Smooth muscle cell (in vitro differentiated cells): Measurements from ENCODE around the gene SMCO2. TPM values are rescaled to one million over a fixed set of nuclear protein-coding genes. Genes with fewer than 3 reads are reported as not detected.

ENCODE experiments used
- DNase-seq: peaks from one replicate; lab custom pipeline; 2025; ENCODE audit not compliant: unreplicated experiment; lab: John Stamatoyannopoulos, UW
- H2AFZ ChIP-seq: fragments of 200-600 bp; sonication (generic); 2 replicates; pipeline ENCODE4 v1.6.0; 2016; ENCODE audit warnings: antibody characterized with exemption, low read depth, mild to moderate bottlenecking
- H3F3A ChIP-seq: fragments of 200-600 bp; sonication (generic); 2 replicates; pipeline ENCODE4 v1.6.0; 2017; ENCODE audit warnings: antibody characterized with exemption, low read depth
- H3K27ac ChIP-seq: fragments of 200-600 bp; sonication (generic); 2 replicates; pipeline ENCODE4 v1.5.1; 2016; ENCODE audit warnings: low read depth, mild to moderate bottlenecking
- H3K27me3 ChIP-seq: fragments of 200-600 bp; sonication (generic); 2 replicates; pipeline ENCODE4 v1.6.1; 2016; ENCODE audit warnings: low read depth, mild to moderate bottlenecking
- H3K36me3 ChIP-seq: fragments of 200-600 bp; sonication (generic); 2 replicates; pipeline ENCODE4 v1.5.1; 2016; ENCODE audit warnings: low read depth
- H3K4me1 ChIP-seq: fragments of 200-600 bp; sonication (generic); 2 replicates; pipeline ENCODE4 v1.5.1; 2016; ENCODE audit warnings: low read depth
- H3K4me2 ChIP-seq: fragments of 200-600 bp; sonication (generic); 2 replicates; pipeline ENCODE4 v1.6.0; 2016; ENCODE audit warnings: mild to moderate bottlenecking
- H3K4me3 ChIP-seq: fragments of 200-600 bp; sonication (generic); 2 replicates; pipeline ENCODE4 v1.5.1; 2016; ENCODE audit warnings: mild to moderate bottlenecking
- H3K79me2 ChIP-seq: fragments of 200-600 bp; sonication (generic); 2 replicates; pipeline ENCODE4 v1.6.0; 2016; ENCODE audit warnings: low read depth, mild to moderate bottlenecking
- H3K9ac ChIP-seq: fragments of 200-600 bp; sonication (generic); 2 replicates; pipeline ENCODE4 v1.6.0; 2016; ENCODE audit warnings: low read depth
- H3K9me3 ChIP-seq: fragments of 200-600 bp; sonication (generic); replicated peaks from 2 replicates; pipeline ENCODE4 v1.5.1; 2016; ENCODE audit warnings: low read depth
- H4K20me1 ChIP-seq: fragments of 200-600 bp; sonication (generic); 2 replicates; pipeline ENCODE4 v1.6.0; 2016; ENCODE audit warnings: low read depth
- CTCF ChIP-seq: fragments of 200-600 bp; sonication (generic); IDR thresholded peaks from 2 replicates; pipeline ENCODE4 v1.5.1; 2017; ENCODE audit warnings: borderline replicate concordance, mild to moderate bottlenecking, antibody characterized with exemption; ENCODE audit not compliant: insufficient read depth, poor library complexity, severe bottlenecking
- WGBS: methylation state at CpG from one replicate; pipeline ENCODE4 v1.1.7; 2016; ENCODE audit warnings: low lambda C conversion rate; 5-methylcytosine and 5-hydroxymethylcytosine counted together
- polyA plus RNA-seq: library from polyadenylated mRNA; unstranded; fragments of >200 nt; fragmentation: Nextera tagmentation; extraction: Ambion mirVana; gene quantifications from 2 replicates; pipeline ENCODE4 v1.2.1, GENCODE V29; 2016
- total RNA-seq: library from RNA; depleted of rRNA; stranded (reverse); fragments of >200 nt; gene quantifications from 2 replicates; pipeline ENCODE4 v1.2.3, GENCODE V29; 2014

SMCO2 gene
- total and polyA plus RNA-seq, 2 experiments from 2014 or later, result not detected

- WGBS, result 83% methylated on average over 5 of the region's 5 CpGs
- no peaks in the 10 kb centered on the region for H3K36me3 ChIP-seq
- no peak overlapping the region for H2AFZ ChIP-seq
- H3K4me2 ChIP-seq, result no peak overlapping the region
- H3K9me3 ChIP-seq, result no peaks in the 10 kb centered on the region
- H3K27me3 ChIP-seq, result no peaks in the 10 kb centered on the region
- DNase-seq, result no peak
- no peak overlapping the region for H3K4me3 ChIP-seq
- H3F3A ChIP-seq, result no peaks in the 10 kb centered on the region
- H3K27ac ChIP-seq, result no peak overlapping the region
- TF ChIP-seq CTCF, result no peak
- no peaks in the 10 kb centered on the region for H3K79me2 ChIP-seq
- no peaks in the 10 kb centered on the region for H3K4me1 ChIP-seq
- H4K20me1 ChIP-seq, result no peaks in the 10 kb centered on the region
- no peak overlapping the region for H3K9ac ChIP-seq
Measured at GRCh38 chr12:27488479-27488878, 41.9 kb downstream of the SMCO2 start.

GRCh38 chr12:27491226-27491625, 44.7 kb downstream of the SMCO2 start:
- Histone ChIP-seq H3K36me3 (no peaks in the 10 kb centered on the region), H3K9me3 (no peaks in the 10 kb centered on the region)
- no peak for DNase-seq

GRCh38 chr12:27493260-27493940, 46.9 kb downstream of the SMCO2 start:
- Histone ChIP-seq H3F3A (no peaks in the 10 kb centered on the region), H3K4me3 (no peak overlapping the region), H3K4me2 (no peak overlapping the region), H3K4me1 (no peaks in the 10 kb centered on the region), H3K27me3 (no peaks in the 10 kb centered on the region), H3K9me3 (no peaks in the 10 kb centered on the region), H2AFZ (no peak overlapping the region), H3K36me3 (no peaks in the 10 kb centered on the region), H3K27ac (no peak overlapping the region), H4K20me1 (no peaks in the 10 kb centered on the region), H3K9ac (no peak overlapping the region), H3K79me2 (no peaks in the 10 kb centered on the region)
- WGBS, result 62% methylated on average over 6 of the region's 6 CpGs
- DNase-seq, result no peak
- no peak for TF ChIP-seq CTCF

More at GRCh38 chr12:27491226-27491625, 44.7 kb downstream of the SMCO2 start:
- Histone ChIP-seq H3K9ac (no peak overlapping the region), H3K4me2 (no peak overlapping the region), H3K4me3 (no peak overlapping the region), H3K79me2 (no peaks in the 10 kb centered on the region), H4K20me1 (no peaks in the 10 kb centered on the region), H3K4me1 (no peaks in the 10 kb centered on the region), H2AFZ (no peak overlapping the region), H3K27me3 (no peaks in the 10 kb centered on the region), H3K27ac (no peak overlapping the region), H3F3A (no peaks in the 10 kb centered on the region)
- 93% methylated on average over 2 of the region's 2 CpGs for WGBS
- no peak for TF ChIP-seq CTCF

GRCh38 chr12:27497446-27497845, 50.9 kb downstream of the SMCO2 start:
- H3K9me3 ChIP-seq, result no peaks in the 10 kb centered on the region
- TF ChIP-seq CTCF, result no peak
- no peak overlapping the region for H3K27ac ChIP-seq
- no peak overlapping the region for H3K4me3 ChIP-seq
- no peaks in the 10 kb centered on the region for H3K27me3 ChIP-seq
- H3K36me3 ChIP-seq, result no peaks in the 10 kb centered on the region
- H4K20me1 ChIP-seq, result no peaks in the 10 kb centered on the region
- DNase-seq, result no peak
- 91% methylated on average over 3 of the region's 3 CpGs for WGBS
- H3F3A ChIP-seq, result no peaks in the 10 kb centered on the region
- no peaks in the 10 kb centered on the region for H3K4me1 ChIP-seq
- H3K4me2 ChIP-seq, result no peak overlapping the region
- no peak overlapping the region for H2AFZ ChIP-seq
- no peak overlapping the region for H3K9ac ChIP-seq
- no peaks in the 10 kb centered on the region for H3K79me2 ChIP-seq
